T-cell (primary cell): ENCODE results near the gene DNAJC7. TPM values are rescaled to one million over a fixed set of nuclear protein-coding genes. Genes with fewer than 3 reads are reported as not detected.

Experiments used
- ATAC-seq, 4 experiments: fragments of 200-7000 bp in 3 of 4; fragments of 150-1000 bp in 1 of 4; cut with Tn5 transposase; replicated peaks in 1 of 4; 1 replicate in 3 of 4; 2 replicates in 1 of 4; pipeline ENCODE4 v1.10.0; 2021; ENCODE audit warnings: moderate library complexity in 3 of 4, mild to moderate bottlenecking in 2 of 4, moderate number of reproducible peaks in 1 of 4
- CTCF ChIA-PET, 2 donors: fragments of 300-600 bp; sonication (Branson Sonifier 250); formaldehyde crosslinking; loops; one replicate each; lab custom pipeline; 2022; ENCODE audit warnings: antibody characterized with exemption in 2 of 2; lab: Charles Lee
- POLR2A ChIA-PET, 2 donors: fragments of 300-600 bp; sonication (Branson Sonifier 250); formaldehyde crosslinking; loops; one replicate each; lab custom pipeline; 2022; ENCODE audit warnings: antibody characterized with exemption in 2 of 2; lab: Charles Lee
- DNase-seq, 35 experiments: peaks; one replicate each; pipeline versions ENCODE4 v3.0.0 to v3.0.0-alpha.2; 2013 to 2023
- H3K27ac ChIP-seq: one replicate; pipeline ENCODE4 v1.5.1; 2013; ENCODE audit warnings: low read length
- H3K27me3 ChIP-seq, 2 experiments: replicated peaks in 1 of 2; 1 replicate in 1 of 2; 2 replicates in 1 of 2; pipeline versions ENCODE4 v1.6.1 to v1.7.0; 2013; ENCODE audit warnings: low read length in 1 of 2, mixed read lengths in 1 of 2; ENCODE audit not compliant: control insufficient read depth in 2 of 2, insufficient read depth in 2 of 2; ENCODE audit errors: extremely low read depth in 1 of 2
- H3K36me3 ChIP-seq, 2 donors: 1 replicate in 1 of 2; 2 replicates in 1 of 2; pipeline versions ENCODE4 v1.6.1 to v1.7.0; 2013; ENCODE audit warnings: low read length in 1 of 2; ENCODE audit not compliant: control insufficient read depth in 2 of 2, insufficient read depth in 1 of 2; ENCODE audit errors: extremely low read depth in 1 of 2
- H3K4me1 ChIP-seq, 2 experiments: 1 replicate in 1 of 2; 2 replicates in 1 of 2; pipeline versions ENCODE4 v1.6.1 to v1.7.0; 2013; ENCODE audit warnings: low read length in 2 of 2, mixed read lengths in 1 of 2; ENCODE audit not compliant: insufficient read depth in 2 of 2, control insufficient read depth in 1 of 2; ENCODE audit errors: extremely low read depth in 1 of 2
- H3K4me3 ChIP-seq, 2 donors: 1 replicate in 1 of 2; 2 replicates in 1 of 2; pipeline versions ENCODE4 v1.5.1 to v1.7.0; 2013; ENCODE audit warnings: mild to moderate bottlenecking in 2 of 2, low read length in 1 of 2, moderate library complexity in 1 of 2; ENCODE audit not compliant: control insufficient read depth in 1 of 2; ENCODE audit errors: extremely low read depth in 1 of 2
- H3K9me3 ChIP-seq: 2 replicates; pipeline ENCODE4 v1.7.0; 2013
- H3K27ac Mint-ChIP-seq, 2 donors: one replicate each; pipeline ENCODE4 v1.8.0; 2020 to 2021; ENCODE audit warnings: mild to moderate bottlenecking in 2 of 2, mixed read lengths in 2 of 2
- H3K27me3 Mint-ChIP-seq, 2 donors: one replicate each; pipeline ENCODE4 v1.8.0; 2021 to 2022; ENCODE audit warnings: mixed read lengths in 2 of 2
- H3K36me3 Mint-ChIP-seq: one replicate; pipeline ENCODE4 v1.8.0; 2021; ENCODE audit warnings: mixed read lengths
- H3K4me1 Mint-ChIP-seq, 3 donors: one replicate each; pipeline ENCODE4 v1.8.0; 2020 to 2022; ENCODE audit warnings: mixed read lengths in 3 of 3, mild to moderate bottlenecking in 1 of 3
- H3K4me3 Mint-ChIP-seq, 3 donors: one replicate each; pipeline ENCODE4 v1.8.0; 2020 to 2022; ENCODE audit warnings: mild to moderate bottlenecking in 3 of 3, mixed read lengths in 3 of 3, moderate library complexity in 3 of 3
- H3K9me3 Mint-ChIP-seq, 3 donors: one replicate each; pipeline ENCODE4 v1.8.0; 2020 to 2022; ENCODE audit warnings: mixed read lengths in 3 of 3
- WGBS: methylation state at CpG from one replicate; pipeline ENCODE4 v1.1.5; 2013; ENCODE audit warnings: missing lambda C conversion rate; ENCODE audit not compliant: insufficient coverage; 5-methylcytosine and 5-hydroxymethylcytosine counted together
- total RNA-seq, 35 experiments: library from RNA in 6 of 35; stranded (reverse) in 6 of 35; fragments of 120-200 nt in 1 of 35; gene quantifications; one replicate each; pipeline versions ENCODE4 v1.2.1 to v1.2.4 and lab custom pipeline; 2013 to 2026

Gene DNAJC7
- total RNA-seq (100 to 1,000 TPM; 107 to 129 (median 112) TPM), total RNA-seq (lab: John Stamatoyannopoulos, UW) (87.3 to 166 (median 111) reads per million in 29 experiments)
- total RNA-seq (2013), result 91.6 TPM

DNA sequence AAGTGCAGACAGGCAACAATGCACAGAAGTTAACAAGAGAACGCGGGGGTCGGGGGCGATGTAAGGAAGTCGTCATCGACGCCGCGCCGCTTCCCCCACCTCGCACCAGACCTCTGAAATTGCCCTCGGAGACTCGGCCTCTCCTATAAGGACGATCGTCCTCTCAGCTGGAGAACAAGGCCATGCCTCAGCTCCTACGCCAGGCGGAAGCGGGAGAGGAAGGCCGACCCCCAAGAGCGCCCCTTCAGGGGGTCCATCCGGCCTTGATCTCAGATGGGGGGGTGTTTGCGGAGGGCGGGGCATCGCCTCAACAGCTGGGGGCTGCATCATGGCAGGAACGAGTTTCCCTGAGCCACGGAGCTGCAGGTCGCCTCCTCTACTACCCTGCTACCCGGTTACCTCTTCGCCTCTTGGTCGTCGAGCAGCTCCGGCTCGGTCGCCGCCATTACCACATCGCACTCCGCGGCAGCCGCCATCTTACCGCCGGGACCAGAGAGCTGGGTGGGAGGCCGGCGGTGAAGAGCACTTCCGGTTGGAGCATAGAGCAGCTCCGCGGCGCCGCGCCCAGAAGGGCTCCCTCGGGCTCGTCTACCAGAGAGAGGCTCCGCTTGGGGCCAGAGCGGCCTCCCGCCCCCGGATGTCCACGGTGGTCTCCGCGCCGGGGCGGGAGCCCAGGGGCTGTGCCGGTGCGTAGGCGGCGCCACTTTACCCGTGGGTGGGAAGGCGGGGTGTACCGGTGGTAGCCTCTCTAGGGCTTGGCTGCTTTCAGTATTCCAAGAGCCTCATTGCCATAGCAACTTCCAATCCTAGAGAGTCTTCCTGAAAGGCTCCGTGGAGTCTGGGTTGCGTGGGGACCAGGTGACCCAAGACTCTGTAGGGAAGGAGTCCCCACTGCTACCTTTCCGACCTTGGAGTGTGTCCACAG, at the start of gene DNAJC7:
Gene DNAJC7, minus strand, starts transcription at position 499 of the 925 bp plus-strand sequence. Its CDS starts 23 bp downstream, at position 476.
- peaks cover 71 to 84% (median 77%) of the 10 kb centered on the region in 3 donors for H3K4me1 Mint-ChIP-seq
- no peaks in the 10 kb centered on the region for H3K9me3 Mint-ChIP-seq
- H3K27ac Mint-ChIP-seq, result peak within 1 kb of the TSS; percentile 93 to 99
- peak within 1 kb of the TSS; percentile 93 to 100 (median 99) for H3K4me3 Mint-ChIP-seq
- POLR2A ChIA-PET, result interaction anchor here (0.6 to 1.2 kb wide), 5 partner anchors 26 to 97 kb away, joined by 3 to 15 read pairs (median 4); partner anchors contain the start of genes CNP (in 1 of the 2) and ODAD4 (in 1 of the 2)
- H3K4me1 ChIP-seq, result peaks cover 35 to 66% of the 10 kb centered on the region in 2 experiments
- DNase-seq, result peak; percentile 74 to 93 (median 86)
- WGBS, result 1% methylated on average over 55 of the region's 70 CpGs
- peak within 1 kb of the TSS; percentile 66 to 81 for H3K4me3 ChIP-seq
- no peaks in the 10 kb centered on the region for H3K27me3 ChIP-seq
- ATAC-seq, result peak; percentile 87 to 90 (median 90)
- peak within 1 kb of the TSS; percentile 93 for H3K27ac ChIP-seq
- CTCF ChIA-PET, result interaction anchor here in 1 of 2 donors (0.7 to 1.9 kb wide), 10 partner anchors 10 to 1466 kb away, joined by 3 to 11 read pairs (median 4); partner anchors contain the start of genes DHX58 and DHX8
- H3K9me3 ChIP-seq, result no peaks in the 10 kb centered on the region
- peaks cover 6 to 7% of the 10 kb centered on the region in 2 donors for H3K36me3 ChIP-seq
- H3K36me3 Mint-ChIP-seq, result peaks cover 2% of the 10 kb centered on the region
- no peaks in the 10 kb centered on the region for H3K27me3 Mint-ChIP-seq

GRCh38 chr17:42065201-42065600, 48.0 kb upstream of the DNAJC7 start:
- POLR2A ChIA-PET, result interaction anchor here in 1 of 2 donors (1.1 kb wide), 1 partner anchor 23 kb away, joined by 5 read pairs; no protein-coding TSS in a partner anchor
- peaks cover 0 to 31% of the 10 kb centered on the region in 2 experiments for H3K27me3 ChIP-seq
- ATAC-seq (peak in 2 of 4 experiments; percentile 32 to 73), DNase-seq (peak in 6 of 35 experiments; percentile 4 to 54 (median 20))
- H3K4me3 Mint-ChIP-seq, result peak overlapping the region in 1 of 3 donors; percentile 55
- no peaks in the 10 kb centered on the region for H3K9me3 Mint-ChIP-seq
- peaks cover 13 to 35% of the 10 kb centered on the region in 2 experiments for H3K4me1 ChIP-seq
- WGBS, result 0% methylated on average over 1 of the region's 2 CpGs
- H3K36me3 Mint-ChIP-seq, result no peaks in the 10 kb centered on the region
- peaks cover 19 to 31% (median 24%) of the 10 kb centered on the region in 3 donors for H3K4me1 Mint-ChIP-seq
- no peaks in the 10 kb centered on the region for H3K9me3 ChIP-seq
- H3K36me3 ChIP-seq, result no peaks in the 10 kb centered on the region
- H3K4me3 ChIP-seq, result no peak overlapping the region
- H3K27me3 Mint-ChIP-seq, result peaks cover 0 to 9% of the 10 kb centered on the region in 2 donors
- H3K27ac ChIP-seq, result no peak overlapping the region
- CTCF ChIA-PET, result interaction anchor here (0.6 to 1.5 kb wide), 9 partner anchors 9 to 125 kb away, joined by 3 to 5 read pairs (median 3); no protein-coding TSS in a partner anchor
- H3K27ac Mint-ChIP-seq, result peak overlapping the region in 1 of 2 donors; percentile 73

DNA sequence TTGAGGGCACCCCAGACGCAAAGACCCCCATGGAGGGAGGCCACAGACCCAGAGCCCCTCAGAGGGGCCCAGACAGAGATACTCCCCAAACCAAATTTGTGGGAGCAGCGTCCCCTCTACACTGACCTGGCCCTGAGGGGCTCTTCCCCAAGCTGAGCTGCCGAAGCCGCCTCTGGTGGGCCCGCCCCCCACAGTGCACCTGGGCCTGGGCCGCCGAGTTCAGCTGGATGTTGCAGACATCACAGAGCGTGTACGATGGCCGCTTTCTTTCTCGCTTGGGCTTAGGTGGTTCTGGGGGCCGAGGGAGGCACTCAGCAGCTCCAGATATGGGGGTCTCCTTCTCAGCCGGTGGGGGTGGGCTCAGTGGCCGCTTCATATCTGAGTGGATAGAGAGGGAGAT, 45.4 kb upstream of the DNAJC7 start:
- POLR2A ChIA-PET, result no interaction called here

GRCh38 chr17:42061646-42062487, 44.6 kb upstream of the DNAJC7 start:
- ChIA-PET CTCF (interaction anchor here (0.7 to 1.2 kb wide), 2 partner anchors 41 to 324 kb away, joined by 3 to 10 read pairs; no protein-coding TSS in a partner anchor), POLR2A (no interaction called here)
- H3K27ac ChIP-seq, result no peak overlapping the region
- Mint-ChIP-seq H3K27me3 (peaks cover 0 to 12% of the 10 kb centered on the region in 2 donors), H3K27ac (no peak overlapping the region), H3K4me3 (no peak overlapping the region), H3K4me1 (peaks cover 19 to 36% (median 22%) of the 10 kb centered on the region in 3 donors), H3K9me3 (no peaks in the 10 kb centered on the region), H3K36me3 (no peaks in the 10 kb centered on the region)
- H3K9me3 ChIP-seq, result no peaks in the 10 kb centered on the region
- H3K36me3 ChIP-seq, result no peaks in the 10 kb centered on the region
- WGBS, result 83% methylated on average over 3 of the region's 5 CpGs
- peaks cover 0 to 35% of the 10 kb centered on the region in 2 experiments for H3K27me3 ChIP-seq
- no peak overlapping the region for H3K4me3 ChIP-seq
- DNase-seq (no peak), ATAC-seq (no peak)
- peaks cover 13 to 29% of the 10 kb centered on the region in 2 experiments for H3K4me1 ChIP-seq

More for the DNA sequence above, 45.4 kb upstream of the DNAJC7 start:
- Mint-ChIP-seq H3K27me3 (peaks cover 0 to 12% of the 10 kb centered on the region in 2 donors), H3K27ac (no peak overlapping the region), H3K36me3 (no peaks in the 10 kb centered on the region), H3K9me3 (no peaks in the 10 kb centered on the region), H3K4me1 (peaks cover 19 to 36% (median 24%) of the 10 kb centered on the region in 3 donors), H3K4me3 (peak overlapping the region in 1 of 3 donors; percentile 68)
- H3K36me3 ChIP-seq, result no peaks in the 10 kb centered on the region
- H3K27ac ChIP-seq, result no peak overlapping the region
- DNase-seq, result no peak
- CTCF ChIA-PET, result interaction anchor here in 1 of 2 donors (0.6 to 0.9 kb wide), 2 partner anchors 51 to 100 kb away, joined by 3 read pairs; no protein-coding TSS in a partner anchor
- 72% methylated on average over 13 of the region's 14 CpGs for WGBS
- no peak overlapping the region for H3K4me3 ChIP-seq
- peaks cover 13 to 35% of the 10 kb centered on the region in 2 experiments for H3K4me1 ChIP-seq
- ATAC-seq, result no peak
- peaks cover 0 to 38% of the 10 kb centered on the region in 2 experiments for H3K27me3 ChIP-seq
- no peaks in the 10 kb centered on the region for H3K9me3 ChIP-seq

DNA sequence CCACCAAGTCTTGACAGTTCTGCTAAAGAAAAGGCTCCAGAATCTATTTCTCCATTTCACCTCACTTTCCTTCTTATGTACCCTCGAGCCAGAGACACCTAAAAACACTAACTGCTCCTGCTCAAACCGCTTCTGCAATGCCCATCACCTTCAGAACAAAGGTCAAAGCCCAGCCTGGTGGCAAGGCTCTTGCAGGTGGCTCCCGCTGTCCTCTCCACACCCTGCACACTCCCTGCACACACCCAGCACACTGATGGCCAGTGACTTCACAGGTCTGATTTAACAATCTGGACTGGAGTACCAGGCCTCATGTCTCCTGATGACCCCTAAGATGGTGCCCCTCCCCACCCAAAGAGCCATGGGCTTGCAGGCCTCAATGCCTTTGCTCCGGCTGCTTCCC, 43.0 kb upstream of the DNAJC7 start:
- Histone ChIP-seq H3K4me1 (peaks cover 12 to 24% of the 10 kb centered on the region in 2 experiments), H3K27ac (no peak overlapping the region), H3K27me3 (peaks cover 0 to 45% of the 10 kb centered on the region in 2 experiments), H3K36me3 (no peaks in the 10 kb centered on the region), H3K4me3 (no peak overlapping the region), H3K9me3 (no peaks in the 10 kb centered on the region)
- Mint-ChIP-seq H3K4me1 (peaks cover 18 to 30% (median 20%) of the 10 kb centered on the region in 3 donors), H3K27me3 (peaks cover 2 to 22% of the 10 kb centered on the region in 2 donors), H3K9me3 (no peaks in the 10 kb centered on the region), H3K36me3 (no peaks in the 10 kb centered on the region), H3K27ac (no peak overlapping the region), H3K4me3 (no peak overlapping the region)
- no peak for ATAC-seq
- 79% methylated on average over 4 of the region's 4 CpGs for WGBS
- POLR2A ChIA-PET, result no interaction called here
- no peak for DNase-seq
- CTCF ChIA-PET, result interaction anchor here in 1 of 2 donors (0.7 kb wide), 1 partner anchor 17 kb away, joined by 3 read pairs; no protein-coding TSS in a partner anchor
